ENCODE measurements around the gene TTC28. TPM values are rescaled to one million over a fixed set of nuclear protein-coding genes. Genes with fewer than 3 reads are reported as not detected.
A peak's percentile ranks its signal among the peaks of the same experiment; 100 is the strongest.

TTC28 gene
- total RNA-seq, 1 experiment from 2014 or later = 7.1 TPM

DNA sequence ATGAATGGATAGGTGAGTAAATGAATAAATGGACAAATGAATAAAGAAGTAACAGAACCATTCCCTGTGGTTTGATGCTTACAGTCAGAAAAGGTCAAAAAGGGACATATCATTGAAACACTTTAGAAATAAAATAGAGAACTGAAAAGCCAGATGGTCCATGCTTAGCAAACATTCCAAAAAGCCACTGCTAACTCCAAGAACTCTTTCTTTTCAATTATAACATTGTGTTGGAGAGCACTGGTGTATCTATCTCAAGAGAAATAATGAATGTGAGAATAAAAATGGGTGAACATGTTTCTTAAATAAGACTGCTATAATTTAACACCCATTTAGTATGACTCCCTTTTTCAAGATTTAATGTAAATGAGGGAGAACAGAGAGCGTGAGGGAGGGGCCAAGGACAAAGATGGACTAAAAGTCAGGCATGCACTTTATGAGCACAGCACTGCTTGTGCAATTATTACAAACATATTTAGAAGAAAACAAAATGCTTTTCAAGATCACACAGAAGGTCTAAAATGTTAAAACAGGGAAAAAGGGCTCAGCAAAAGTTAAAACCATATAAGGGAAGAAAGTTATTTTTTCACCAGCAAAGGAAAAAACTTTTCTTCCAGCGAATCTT, 536.3 kb downstream of the TTC28 start:
- DNase-seq (ENCODE audit: low read depth) = no peak

DNA sequence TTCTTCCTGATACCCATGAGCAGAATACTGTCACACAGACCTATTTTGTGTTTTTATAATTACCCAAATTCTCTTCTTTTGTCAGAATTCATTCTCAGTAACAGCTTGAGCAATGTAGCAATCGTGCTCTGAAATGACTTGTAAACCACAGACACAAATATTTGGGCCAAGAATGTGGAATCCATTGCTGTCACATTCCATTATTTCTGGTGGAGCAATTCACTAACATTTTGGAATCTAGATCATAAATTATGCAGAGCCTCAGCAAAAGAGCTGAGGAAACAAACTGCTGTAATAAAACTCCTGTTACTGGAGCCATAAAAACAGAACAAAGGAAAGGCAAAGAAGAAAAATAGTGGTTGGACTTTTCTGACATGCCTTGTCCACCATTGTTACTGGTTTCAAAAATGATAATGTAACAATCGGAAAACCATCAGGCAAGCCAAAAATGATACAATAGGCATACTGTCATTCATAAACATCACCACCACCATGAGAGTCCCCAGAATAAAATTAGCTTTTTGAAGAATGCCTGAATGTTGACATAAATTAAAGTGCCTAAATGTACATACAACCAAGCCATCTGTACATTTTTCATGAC, 537.2 kb downstream of the TTC28 start:
- peak; percentile 38 for DNase-seq (ENCODE audit: low read depth)

DNA sequence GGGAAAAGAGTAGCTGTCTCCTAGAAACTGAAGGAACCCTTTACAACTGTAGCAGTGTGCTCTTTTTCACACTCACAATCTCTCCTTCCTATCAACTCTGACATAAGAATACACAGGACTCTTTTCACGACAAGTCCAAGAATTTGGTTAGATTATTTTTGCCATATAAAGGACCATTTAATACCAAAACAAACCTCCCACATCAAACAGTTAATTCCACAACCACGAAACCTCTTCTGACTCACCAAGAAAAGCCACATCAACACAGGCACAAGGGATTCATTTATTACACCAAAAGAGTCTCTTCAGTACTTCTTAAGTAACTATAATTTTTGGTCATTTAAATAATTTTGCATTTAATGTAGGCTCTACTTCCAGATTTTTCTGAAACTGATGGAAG, 538.0 kb downstream of the TTC28 start:
- peak; percentile 66 for DNase-seq (ENCODE audit: low read depth)

DNA sequence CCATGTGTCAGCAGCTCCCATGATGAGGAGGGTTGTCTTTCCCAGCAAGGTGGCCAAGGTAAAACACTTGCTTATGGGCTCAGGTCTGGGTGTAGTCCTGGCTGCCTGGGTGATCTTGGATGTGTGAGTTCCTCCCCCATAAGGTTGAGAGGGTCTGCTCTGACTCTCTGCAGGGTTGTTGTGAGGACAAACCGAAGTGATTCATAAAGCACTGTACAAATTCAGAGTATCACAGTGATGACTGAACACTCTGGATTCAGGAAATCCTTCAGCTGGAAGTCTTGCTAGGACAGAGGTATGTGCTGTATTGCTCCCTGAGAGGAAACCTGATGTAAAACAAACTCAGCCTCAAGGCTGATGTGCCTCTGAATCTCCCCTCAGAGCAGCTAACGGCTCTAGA, 539.7 kb downstream of the TTC28 start:
- DNase-seq (ENCODE audit: low read depth) = peak; percentile 33

DNA sequence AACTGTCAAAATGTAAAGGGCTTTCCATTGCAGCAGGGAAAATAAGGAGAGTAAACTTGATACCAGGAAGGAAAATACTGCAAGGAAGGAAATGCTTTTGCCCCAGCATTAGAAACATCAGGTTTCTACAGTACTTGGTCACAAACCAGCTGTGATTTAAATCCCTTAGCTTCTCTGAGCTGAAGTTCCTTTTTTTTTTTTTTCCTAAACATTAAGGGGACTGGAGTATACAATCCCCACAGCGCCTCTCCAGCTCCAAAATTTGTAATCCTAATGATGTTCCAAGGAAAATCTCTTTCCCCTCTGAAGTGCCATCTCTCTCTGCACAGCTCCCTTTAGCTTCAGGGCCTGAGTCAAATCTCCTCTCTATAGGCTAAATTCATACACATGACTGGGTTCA, 540.1 kb downstream of the TTC28 start:
- no peak for DNase-seq (ENCODE audit: low read depth)

DNA sequence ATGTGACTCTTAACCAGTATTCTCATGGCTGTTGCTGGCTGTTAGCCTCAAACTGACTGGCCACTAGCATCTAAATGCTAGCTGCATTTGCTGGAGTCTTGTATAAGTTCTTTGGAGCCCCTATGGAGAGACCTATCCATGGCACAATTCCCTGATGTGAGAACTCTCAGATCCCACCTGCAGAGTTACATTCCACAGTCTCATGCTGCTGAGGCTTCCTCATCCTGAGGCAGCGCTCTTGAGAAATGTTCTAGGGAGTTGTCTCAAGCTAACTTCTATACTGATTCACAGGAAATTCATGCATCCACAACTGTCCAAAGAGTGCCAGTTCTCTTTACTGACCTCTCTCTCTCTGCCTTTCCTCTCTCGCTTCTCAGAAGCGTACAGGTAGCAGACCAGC, 542.6 kb downstream of the TTC28 start:
- no peak for DNase-seq (ENCODE audit: low read depth)

DNA sequence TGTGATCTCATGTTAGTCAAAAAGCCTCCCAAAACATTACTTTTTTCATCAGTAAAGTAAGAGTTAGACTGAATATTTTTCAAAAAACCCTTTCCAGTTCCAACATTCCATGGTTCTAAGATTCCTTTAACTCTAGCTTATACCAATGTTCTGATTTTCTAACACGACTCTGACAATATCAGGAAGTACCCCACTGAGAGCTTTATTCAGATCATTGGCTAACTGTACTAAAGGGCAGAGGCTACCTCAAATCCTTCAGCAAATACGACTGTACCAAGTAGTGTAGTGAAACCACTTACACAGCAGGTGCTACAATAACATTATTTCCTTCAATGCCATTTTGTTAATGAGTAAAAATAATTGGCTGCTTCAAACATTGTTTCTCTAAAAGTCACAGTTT, 547.2 kb downstream of the TTC28 start:
- no peak for DNase-seq (ENCODE audit: low read depth)

DNA sequence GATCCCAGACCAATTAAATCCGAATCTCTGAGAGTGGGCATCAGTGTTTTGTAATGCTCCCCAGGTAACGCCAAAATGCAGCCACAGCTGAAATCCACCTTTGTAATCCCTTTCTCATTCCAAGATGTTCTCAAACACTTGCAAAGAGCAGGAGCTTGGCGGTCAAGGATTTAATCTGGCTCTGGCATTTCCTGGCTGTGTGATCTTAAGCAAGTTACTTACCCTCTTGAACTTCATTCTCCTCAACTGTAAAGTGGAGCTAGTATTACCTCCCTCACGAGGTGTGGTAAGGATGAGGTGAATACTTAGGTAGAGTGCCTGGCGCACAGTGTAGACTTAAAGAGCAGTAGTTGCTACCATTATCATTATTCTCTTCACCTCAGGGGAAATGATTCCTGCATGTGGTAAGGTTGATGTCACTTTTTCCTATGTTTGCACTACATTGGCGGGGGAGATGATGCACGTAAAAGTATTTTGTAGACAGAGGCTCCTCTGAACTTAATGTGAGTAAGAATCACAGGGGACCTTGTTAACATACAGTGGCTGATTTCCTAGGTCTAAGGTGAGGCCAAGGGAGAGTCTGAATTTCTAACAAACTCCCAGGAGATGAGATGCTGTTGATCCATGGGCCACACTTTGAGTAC, 550.2 kb downstream of the TTC28 start:
- no peak for DNase-seq (ENCODE audit: low read depth)

DNA sequence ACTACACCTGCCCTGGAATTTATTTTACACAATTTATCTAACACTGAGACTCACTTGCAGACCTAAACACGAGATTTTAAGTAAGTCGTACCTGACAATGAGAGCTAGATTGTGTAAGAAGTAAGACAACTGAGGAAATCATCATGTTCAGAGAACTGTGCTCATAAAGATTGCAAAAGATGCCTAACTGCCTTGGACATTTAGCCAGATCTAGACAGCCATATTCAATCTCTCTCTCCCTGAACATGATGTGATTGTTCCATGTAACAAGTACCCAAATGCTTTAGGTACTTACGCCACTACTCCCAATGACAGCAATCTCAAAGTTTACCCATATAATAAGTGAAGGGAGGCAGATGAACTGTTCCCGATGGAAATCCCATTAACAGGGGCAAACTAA, 550.8 kb downstream of the TTC28 start:
- no peak for DNase-seq (ENCODE audit: low read depth)

DNA sequence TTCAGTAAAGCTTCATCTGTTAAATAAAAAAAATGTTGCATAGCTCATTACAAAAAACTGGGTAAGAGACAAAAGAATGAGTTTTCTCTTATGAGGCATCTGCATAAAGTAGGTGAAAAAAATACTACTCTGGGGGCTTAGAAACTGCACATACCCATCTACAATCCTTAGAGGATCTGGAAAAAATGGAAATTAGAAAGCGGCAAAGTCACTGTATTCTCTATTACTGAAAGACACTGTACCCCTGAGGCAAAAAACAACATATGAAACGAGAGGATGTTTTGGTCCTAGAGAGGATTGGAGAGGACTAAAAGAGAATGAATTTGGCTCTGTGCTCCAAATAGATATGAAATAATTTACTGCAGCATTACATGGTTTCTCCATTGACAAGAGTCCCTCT, 553.8 kb downstream of the TTC28 start:
- DNase-seq (ENCODE audit: low read depth) = no peak

DNA sequence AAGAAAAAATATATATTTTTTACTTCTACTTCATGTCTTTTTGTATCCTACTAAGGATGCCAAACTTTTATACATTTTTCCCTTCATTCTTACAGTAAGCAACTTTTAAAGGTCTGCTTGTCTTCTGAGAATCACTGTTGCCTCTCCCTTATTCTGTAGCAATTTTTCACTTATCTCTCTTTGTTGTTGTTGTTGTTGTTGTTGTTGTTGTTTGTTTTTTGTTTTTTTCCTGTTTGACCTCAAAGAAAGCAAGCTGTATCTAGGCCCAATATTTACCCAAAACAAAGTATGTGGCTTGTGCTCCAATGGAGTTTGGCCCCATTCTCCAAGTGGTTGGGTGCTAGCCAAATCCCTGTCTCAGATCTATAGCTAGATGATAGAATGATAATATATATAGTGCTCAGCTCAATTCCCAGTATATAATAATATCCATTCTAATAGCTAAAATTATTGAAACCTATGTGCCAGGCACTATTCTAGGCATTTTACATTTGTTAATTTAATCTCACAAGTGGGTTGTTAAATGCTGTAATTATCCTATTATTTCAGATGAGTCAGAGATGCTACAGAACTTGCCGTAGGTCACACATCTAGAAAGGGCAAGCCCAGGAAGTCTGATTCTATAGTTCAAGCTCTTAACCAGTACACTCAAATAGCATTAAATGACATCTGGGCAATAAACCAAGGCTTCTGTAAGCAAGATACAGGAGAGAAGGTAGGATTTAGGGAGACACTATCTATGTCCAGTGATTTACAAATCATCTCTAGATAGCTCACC, 555.5 kb downstream of the TTC28 start:
- DNase-seq (ENCODE audit: low read depth) = no peak

DNA sequence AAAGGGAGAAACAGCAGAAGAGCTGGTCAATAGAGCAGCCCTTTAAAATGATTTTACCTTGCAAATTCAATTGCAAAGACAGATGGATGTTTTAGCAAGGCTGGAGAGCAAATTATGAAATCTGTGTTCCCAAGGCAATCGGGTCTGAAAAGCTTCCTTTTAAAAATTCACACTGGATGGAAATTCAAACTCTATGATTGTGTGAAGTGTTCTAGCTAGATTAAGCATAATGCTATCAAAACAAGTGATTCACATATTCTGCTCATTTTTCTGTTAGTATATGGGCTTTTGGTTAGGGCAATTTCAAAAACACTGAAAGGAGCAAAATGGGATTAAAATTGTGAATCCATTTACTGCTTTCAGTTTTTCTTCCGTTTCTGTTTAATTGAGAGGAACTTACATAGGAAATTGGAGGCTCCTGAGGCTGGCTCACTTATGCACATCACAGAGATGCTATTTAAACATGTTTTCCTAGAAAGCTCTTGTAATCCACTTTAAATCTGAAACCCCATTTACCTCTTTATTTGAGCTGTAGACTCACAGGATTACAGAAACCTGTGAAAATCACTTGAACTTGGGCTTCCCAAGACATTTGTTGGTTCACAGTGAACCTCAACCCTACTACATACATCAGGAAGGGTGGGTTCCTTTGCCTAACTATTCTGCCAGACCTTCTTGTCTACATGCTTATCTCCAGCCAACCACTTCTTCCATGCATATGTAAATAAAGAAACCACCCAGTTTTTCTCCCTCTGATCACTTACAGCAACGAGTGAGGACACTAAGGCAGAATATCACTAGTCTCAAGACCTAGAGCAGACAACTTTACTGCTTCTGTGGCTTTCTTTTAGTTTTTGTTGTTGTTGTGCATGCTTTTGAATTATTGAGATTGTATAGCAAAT, 558.7 kb downstream of the TTC28 start:
- DNase-seq (ENCODE audit: low read depth) = no peak

DNA sequence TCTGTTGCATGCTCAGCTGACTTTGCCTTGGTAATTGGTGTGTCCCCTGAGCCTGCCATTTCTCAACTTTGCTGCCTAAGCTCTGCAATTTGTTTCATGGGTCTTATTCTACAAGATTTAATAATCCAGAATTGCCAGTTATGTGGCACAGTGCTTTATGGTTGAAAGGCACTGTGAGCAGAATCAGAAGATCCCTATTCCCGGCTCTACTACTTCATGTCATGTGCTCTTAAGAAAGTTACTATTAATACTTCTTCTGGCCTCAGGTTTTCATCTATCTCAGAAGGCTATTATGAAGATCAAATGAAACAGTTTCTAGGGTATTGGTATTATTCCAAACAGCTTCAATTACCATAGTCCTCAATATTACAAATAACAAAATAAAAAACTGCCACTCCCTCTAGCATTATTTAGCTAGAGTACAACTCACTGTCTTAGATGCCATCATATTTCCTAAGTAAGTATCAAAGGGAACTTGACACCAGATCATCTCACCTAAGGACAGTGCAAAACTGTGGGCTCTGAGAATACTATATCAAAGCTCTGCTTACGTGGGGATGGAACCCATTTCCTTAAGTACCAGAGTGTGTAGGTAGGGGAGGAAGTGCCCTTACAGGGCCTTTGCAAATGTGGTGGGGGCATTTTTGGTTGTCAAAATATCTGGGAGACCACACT, 560.5 kb downstream of the TTC28 start:
- DNase-seq (ENCODE audit: low read depth) = no peak

DNA sequence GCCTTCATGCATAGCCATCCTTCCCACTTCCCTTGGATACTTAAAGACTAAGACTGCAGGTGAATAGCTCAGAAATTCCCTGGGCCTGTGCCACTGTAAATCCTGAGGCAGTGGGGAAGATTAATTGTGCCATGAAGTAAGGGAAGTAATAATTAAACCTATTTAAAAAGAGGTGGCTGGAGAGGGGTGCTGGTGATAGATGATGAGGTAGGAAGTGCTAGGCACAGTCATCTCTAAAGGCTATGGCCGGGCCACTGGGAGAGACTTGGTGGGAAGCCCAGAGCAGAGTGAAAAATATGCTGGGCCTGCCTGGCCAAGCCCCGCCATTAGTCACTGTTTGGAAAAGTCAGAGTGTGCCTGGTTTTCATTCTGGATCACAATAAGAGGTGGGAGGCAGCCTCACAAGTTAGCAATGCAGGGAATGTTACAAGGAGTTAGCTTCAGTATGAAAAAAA, 563.4 kb downstream of the TTC28 start:
- DNase-seq (ENCODE audit: low read depth) = peak; percentile 70

DNA sequence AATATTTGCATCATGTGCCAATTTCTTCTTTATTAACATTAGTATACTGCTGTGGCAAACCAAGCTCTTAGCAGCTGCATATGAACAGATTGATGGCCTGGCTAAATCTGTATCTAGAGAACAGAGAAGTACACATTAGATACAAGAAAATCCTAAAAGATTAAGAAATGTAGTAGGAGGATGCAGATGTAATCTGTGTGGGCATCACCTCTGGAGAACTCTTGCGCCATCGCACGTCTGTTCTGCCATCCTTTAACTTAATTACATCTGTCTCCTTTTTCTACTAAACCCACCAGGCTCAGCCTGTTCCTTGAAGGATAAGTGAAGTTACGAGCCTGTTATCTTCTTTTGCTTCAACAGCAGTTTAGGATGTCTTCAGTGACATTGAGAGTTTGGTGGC, 564.2 kb downstream of the TTC28 start:
- DNase-seq (ENCODE audit: low read depth) = no peak

DNA sequence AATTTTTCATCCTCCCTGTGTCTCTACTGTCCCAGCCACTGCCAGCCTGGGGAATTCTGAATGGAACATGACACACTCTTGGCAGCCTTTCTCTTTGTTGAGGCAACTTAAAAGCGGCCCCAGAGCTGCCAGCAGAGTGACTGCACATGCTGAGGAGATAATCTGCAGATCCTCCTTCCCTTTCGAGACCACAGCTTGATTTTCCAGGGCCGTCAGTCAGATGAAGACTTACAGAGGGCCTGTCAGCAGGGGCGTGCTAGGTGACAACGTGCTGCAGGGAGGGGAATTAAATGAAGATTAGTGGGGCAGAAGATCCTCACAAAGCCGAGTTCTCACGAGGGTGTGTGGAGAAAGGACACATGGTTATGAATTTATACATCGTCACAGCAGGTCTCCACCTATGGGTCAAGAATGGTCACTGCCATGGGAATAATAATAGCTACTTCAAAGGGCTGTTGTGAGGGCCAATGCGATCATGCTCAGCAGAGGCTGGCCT, 567.0 kb downstream of the TTC28 start:
- DNase-seq (ENCODE audit: low read depth) = peak; percentile 26

DNA sequence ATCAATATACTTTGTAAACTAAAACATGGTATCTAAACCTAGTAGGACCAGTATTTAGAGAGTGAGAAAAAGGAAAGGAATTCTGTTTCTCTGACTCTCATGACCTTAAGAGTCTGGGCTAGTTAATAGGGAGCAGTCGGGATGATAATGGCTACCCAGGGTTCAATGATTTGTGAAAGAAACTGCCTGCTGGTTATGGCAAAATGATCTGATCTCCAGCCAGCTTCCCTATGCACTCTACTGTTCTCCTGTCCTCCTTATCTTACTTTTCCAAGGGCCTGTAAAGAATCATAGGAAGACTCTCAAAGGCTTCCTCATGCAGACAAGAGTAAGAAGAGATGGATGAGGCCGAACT, 567.5 kb downstream of the TTC28 start:
- no peak for DNase-seq (ENCODE audit: low read depth)

DNA sequence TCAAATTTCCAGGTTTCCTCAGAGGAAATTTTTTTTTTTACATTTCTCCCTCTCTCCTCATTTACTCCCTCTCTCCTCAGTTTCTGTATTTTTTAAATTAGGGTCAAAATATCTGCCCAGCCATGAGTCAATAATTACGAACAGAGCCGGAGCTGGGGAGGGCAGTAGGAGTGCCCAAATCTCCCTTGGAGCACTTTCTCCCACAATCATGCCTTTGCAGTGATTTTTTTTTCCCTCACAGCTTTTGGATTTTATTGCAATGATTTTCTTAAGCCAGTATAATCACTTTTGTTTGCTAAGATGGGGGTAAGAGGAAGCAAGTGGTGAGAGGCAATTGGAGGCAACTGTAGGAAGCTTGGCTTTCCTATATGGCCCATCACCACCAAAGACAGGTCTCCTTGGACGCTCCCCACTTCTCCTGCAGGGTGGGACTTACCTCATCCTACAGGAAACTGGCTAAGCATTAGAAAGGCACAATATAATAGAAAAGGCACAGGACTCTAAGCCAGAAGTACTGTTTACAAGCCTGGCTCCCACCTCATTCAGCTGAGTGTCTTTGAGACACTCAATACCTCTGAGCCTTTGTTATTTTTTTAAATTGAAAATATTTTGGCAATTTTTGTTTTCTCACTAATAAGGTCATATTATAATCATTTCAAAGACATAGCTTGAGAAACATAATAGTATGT, 568.0 kb downstream of the TTC28 start:
- no peak for DNase-seq (ENCODE audit: low read depth)

DNA sequence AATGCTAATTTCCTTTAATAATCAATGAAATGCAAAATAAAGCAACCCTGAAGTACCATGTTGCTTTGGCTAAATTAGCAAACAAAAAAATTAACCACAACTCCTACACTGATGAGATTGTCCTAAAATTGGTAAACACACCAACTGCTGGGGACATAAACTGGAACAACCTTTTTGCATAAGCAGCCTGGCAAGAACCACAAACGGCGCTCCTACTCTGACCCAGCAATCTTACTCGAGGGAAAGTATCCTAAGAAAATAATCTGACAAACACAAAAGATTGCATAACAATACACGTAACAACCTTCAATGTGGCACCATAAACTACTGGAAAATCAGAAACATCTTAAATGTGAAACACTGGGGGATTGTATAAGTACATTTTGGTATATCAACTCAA, 570.8 kb downstream of the TTC28 start:
- no peak for DNase-seq (ENCODE audit: low read depth)

DNA sequence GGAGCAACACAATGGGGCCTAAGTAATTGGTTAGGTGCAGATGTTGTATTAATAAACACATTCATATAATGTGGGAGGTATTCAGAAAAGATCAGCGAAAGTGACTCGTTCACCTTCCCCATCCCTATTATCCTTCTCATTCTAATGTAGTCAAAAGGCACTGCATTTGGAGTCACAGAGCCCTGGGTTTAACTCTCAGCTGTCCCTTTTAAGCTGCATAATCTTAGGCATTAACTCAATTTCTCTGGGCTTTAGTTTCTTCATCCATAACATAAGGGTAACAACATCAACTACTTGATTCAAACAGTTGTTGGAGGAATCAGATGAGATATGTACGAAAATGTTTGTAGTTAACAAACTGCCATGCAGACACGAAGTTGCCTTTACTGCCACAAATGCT, 573.0 kb downstream of the TTC28 start:
- no peak for DNase-seq (ENCODE audit: low read depth)

Measured in Daoy (cell line).